NCI-H128 (cell line): ENCODE results near the gene HMGB4.

ENCODE experiments used
- DNase-seq: peaks from one replicate; lab custom pipeline; 2025; ENCODE audit not compliant: unreplicated experiment; lab: John Stamatoyannopoulos, UW

Gene HMGB4

GRCh38 chr1:33846861-33847260 is 17.0 kb upstream of the HMGB4 start:
- DNase-seq, result no peak

GRCh38 chr1:33848205-33848937 is 15.5 kb upstream of the HMGB4 start:
- no peak for DNase-seq

GRCh38 chr1:33849211-33849610 is 14.7 kb upstream of the HMGB4 start:
- no peak for DNase-seq

GRCh38 chr1:33850481-33850880 is 13.4 kb upstream of the HMGB4 start:
- no peak for DNase-seq

GRCh38 chr1:33852711-33853110 is 11.2 kb upstream of the HMGB4 start:
- DNase-seq, result no peak

GRCh38 chr1:33853431-33853830 is 10.4 kb upstream of the HMGB4 start:
- no peak for DNase-seq

- no peak for DNase-seq
These were observed 9.8 kb upstream of the HMGB4 start for GRCh38 chr1:33854091-33854490.

GRCh38 chr1:33860671-33861070 is 3.2 kb upstream of the HMGB4 start:
- DNase-seq, result no peak

- no peak for DNase-seq
These were observed 846 bp downstream of the HMGB4 start for GRCh38 chr1:33864460-33865389.

- no peak for DNase-seq
These were observed 2.4 kb downstream of the HMGB4 start for GRCh38 chr1:33866281-33866680.

- no peak for DNase-seq
These were observed 3.8 kb downstream of the HMGB4 start for GRCh38 chr1:33867684-33868083.

- no peak for DNase-seq
These were observed 8.4 kb downstream of the HMGB4 start for GRCh38 chr1:33872275-33872674.

GRCh38 chr1:33872683-33873082 is 8.8 kb downstream of the HMGB4 start:
- DNase-seq, result no peak

GRCh38 chr1:33874636-33875035 is 10.8 kb downstream of the HMGB4 start:
- no peak for DNase-seq

GRCh38 chr1:33875862-33876261 is 12.0 kb downstream of the HMGB4 start:
- DNase-seq, result no peak

GRCh38 chr1:33876970-33877650 is 13.2 kb downstream of the HMGB4 start:
- DNase-seq, result no peak

- DNase-seq, result no peak
These were observed 14.5 kb downstream of the HMGB4 start for GRCh38 chr1:33878392-33878791.

GRCh38 chr1:33880305-33880704 is 16.4 kb downstream of the HMGB4 start:
- no peak for DNase-seq

- DNase-seq, result no peak
These were observed 22.6 kb downstream of the HMGB4 start for GRCh38 chr1:33886496-33886895.

- no peak for DNase-seq
These were observed 29.4 kb downstream of the HMGB4 start for GRCh38 chr1:33893147-33893830.

- DNase-seq, result no peak
These were observed 31.5 kb downstream of the HMGB4 start for GRCh38 chr1:33895396-33895795.
